NB4 (cell line): Measurements from ENCODE around the gene GP5.

Source experiments
- CTCF ChIP-seq: IDR thresholded peaks from one replicate; pipeline ENCODE4 v1.5.1; 2012; ENCODE audit warnings: low read depth, low read length
- MAX ChIP-seq: IDR thresholded peaks from 2 replicates; pipeline ENCODE4 v1.6.1; 2011; ENCODE audit warnings: low read depth, low read length
- MYC ChIP-seq: IDR thresholded peaks from 2 replicates; pipeline ENCODE4 v1.6.1; 2011; ENCODE audit warnings: low read depth, low read length
- POLR2A ChIP-seq: IDR thresholded peaks from 2 replicates; pipeline ENCODE4 v1.6.1; 2011; ENCODE audit warnings: mild to moderate bottlenecking; ENCODE audit not compliant: insufficient read length; ENCODE audit errors: extremely low read depth

GRCh38 chr3:194387926-194388418 lies 11.1 kb downstream of the GP5 start:
- no peak for TF ChIP-seq CTCF
- no peak for TF ChIP-seq POLR2A
- TF ChIP-seq MAX, result no peak
- no peak for TF ChIP-seq MYC
